NCI-H446 treated with DMSO at 0.1 percent for 48 hours (cell line): ENCODE data around the gene RCE1.

Experiments used
- DNase-seq: peaks from one replicate; lab custom pipeline; 2025; lab: John Stamatoyannopoulos, UW

The RCE1 gene

GRCh38 chr11:66857234-66857926 is 14.1 kb downstream of the RCE1 start:
- no peak for DNase-seq

DNA sequence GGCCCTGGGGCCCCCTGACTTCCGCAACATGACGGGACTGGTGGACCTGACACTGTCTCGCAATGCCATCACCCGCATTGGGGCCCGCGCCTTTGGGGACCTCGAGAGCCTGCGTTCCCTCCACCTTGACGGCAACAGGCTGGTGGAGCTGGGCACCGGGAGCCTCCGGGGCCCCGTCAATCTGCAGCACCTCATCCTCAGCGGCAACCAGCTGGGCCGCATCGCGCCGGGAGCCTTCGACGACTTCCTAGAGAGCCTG is 14.6 kb downstream of the RCE1 start:
- no peak for DNase-seq

- DNase-seq = no peak
These were observed 15.1 kb downstream of the RCE1 start for GRCh38 chr11:66858186-66858938.

GRCh38 chr11:66858939-66859685 is 15.9 kb downstream of the RCE1 start:
- no peak for DNase-seq

DNA sequence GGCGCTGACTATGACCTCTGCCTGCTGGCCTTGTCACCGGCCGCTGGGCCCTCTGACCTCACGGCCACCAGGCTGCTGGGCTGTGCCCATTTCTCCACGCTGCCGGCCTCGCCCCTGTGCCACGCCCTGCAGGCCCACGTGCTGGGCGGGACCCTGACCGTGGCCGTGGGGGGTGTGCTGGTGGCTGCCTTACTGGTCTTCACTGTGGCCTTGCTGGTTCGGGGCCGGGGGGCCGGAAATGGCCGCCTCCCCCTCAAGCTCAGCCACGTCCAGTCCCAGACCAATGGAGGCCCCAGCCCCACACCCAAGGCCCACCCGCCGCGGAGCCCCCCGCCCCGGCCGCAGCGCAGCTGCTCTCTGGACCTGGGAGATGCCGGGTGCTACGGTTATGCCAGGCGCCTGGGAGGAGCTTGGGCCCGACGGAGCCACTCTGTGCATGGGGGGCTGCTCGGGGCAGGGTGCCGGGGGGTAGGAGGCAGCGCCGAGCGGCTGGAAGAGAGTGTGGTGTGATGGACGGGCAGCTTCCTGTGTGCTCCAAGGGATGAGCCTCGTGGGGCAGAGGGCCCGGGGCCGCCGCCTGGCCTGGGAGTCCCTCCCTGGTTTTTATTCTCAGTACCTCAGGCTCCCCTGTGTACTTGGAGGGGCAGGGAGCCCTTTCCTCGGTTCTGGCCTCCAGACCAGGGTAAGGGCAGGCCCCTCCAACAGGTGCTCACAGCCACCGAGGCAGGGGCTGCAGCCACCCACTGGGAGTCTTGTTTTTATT is 16.6 kb downstream of the RCE1 start:
- no peak for DNase-seq

DNA sequence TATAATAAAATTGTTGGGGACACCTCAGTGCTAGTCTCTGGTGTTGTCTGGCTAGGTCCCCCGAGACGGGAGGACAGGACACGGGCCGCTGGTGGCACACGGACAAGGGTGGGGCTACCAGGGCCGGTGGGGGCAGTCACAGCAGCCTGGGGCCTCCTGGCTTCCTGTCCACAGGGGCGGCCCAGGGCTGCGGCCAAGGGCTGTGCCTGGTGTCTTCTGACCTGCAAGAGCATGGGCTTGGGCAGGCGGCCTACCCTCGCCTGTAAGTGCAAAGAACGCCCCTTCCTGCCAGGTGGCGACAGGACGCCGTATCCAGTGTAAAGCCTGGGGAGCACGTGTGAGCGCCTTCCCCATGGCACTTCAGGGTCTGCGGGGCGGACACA is 17.2 kb downstream of the RCE1 start:
- DNase-seq = no peak

- DNase-seq = no peak
These were observed 18.0 kb downstream of the RCE1 start for GRCh38 chr11:66861038-66861773.

DNA sequence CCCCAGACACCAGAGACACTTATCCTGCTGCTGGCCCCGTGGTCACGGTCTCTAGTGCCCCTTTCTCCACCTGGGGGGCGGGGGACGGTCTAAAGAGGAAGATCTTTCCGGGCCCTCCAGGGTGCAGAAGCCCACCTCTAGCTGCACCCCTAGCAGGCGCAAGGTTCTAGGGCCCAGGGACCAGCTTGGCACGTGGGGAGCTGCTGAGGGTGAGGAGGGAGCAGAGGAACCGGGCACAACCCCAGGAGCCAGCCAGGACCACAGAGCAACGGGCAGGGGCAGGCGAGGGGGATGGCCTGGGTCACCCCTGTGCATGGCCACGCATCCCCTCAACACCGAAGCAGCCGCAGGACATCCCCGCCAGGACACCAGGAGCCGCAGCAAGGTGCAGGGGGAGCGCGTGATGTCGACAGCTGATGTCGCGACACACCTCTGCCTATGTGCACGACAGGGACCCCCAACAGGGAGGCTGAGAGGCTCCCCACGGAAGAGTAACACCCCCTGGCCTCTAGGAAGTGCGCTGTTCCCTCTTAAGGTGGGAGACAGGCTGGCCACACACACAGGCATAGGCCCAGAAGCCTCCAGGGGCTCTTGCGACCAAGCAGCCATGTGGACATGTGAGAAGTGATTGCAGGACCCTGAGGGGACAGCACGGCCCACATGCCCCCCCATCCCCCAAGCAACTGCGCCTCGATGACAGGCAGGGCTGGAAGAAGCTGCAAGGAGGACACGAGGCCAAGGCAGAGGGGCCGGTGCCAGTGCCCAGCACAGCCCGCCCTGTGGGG is 18.7 kb downstream of the RCE1 start:
- DNase-seq = no peak

- no peak for DNase-seq
These were observed 19.4 kb downstream of the RCE1 start for GRCh38 chr11:66862559-66863037.

DNA sequence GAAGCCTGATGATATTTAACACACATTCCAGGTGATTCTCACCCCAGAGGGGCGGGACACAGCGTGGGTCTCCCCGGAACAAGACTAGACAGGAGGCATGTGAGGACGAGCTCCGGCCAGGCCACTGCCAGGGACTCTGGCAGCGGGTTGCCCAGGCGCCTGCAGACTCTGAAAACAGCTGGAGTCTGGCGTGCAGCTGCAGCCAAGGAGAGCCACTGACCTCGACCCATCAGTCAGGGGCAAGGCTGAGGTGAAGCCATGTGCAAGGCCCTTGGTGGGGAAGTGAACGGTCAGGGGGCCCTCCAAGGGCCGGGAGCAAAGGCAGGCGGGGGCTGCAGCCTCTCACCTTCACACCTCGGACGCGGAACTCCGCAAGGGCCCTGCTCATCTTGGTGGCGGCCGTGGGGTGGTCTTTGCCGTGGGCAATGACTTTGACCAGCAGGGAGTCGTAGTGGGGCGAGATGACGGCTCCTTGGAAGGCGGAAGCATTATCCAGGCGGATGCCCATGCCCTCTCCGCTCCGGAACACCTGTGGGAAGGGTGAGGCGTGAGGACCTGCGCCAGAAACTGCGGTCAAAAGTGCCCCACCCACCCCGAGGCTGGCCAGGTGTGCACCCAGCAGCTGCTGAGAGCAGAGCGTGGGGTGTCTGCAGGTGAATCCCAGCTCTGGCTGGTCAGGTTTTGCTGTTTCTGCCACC is 20.3 kb downstream of the RCE1 start:
- DNase-seq = no peak

GRCh38 chr11:66864172-66864901 is 21.1 kb downstream of the RCE1 start:
- DNase-seq = no peak

DNA sequence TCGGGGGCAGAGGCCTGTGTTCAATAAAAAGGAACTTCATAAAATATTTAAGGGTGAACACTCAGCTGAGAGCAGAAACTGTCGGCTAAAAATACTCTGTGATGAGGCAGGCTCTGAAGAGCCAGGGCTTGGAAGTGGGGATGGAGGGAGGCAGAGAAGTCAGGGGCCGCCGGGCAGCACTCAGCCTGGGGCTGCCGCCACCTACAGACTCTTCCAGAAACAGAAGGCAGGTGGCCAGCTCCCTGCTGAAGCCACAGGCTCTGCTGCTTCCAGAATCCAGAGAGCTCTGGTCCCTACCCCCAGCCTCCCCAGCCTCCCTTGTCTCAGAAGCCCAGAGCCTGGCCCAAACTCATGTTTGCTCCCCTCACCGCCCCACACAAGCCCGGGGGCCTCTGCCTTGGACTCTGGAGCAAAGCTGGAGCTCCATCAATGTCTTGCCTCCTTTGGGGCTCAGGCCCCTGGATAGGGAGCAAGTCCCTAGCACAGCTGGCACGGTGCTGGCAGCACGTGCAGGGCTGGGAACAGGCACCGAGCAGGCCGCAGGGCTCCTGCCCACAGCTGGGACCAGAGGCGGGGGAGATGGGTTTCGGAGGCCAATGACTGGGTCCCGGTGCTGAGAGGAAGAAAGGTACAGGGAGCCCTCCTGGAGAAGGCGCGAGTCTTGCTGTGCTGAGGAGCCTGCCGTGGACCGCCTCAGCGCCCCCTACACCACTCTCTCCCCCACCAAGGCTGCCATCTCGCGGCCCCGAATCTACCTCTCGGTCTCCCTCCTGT is 21.9 kb downstream of the RCE1 start:
- no peak for DNase-seq

DNA sequence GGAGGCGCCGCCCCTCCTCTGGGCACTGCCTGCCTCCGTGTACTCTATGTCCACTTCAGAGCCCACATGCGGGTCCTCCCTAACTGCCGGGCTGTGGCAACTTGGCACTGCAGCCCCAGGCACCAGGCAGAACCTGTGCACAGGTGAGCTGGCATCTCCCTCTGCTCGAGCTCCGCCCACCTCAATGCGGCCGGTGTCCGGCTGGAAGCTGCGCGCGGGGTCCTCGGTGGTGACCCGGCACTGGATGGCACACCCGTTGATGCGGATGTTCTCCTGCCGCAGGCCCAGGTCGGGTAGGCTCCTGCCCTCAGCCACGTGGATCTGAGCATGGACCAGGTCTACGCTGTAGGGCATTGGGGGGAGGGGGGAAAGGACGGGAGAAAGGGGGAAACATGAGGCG is 22.8 kb downstream of the RCE1 start:
- DNase-seq = no peak

DNA sequence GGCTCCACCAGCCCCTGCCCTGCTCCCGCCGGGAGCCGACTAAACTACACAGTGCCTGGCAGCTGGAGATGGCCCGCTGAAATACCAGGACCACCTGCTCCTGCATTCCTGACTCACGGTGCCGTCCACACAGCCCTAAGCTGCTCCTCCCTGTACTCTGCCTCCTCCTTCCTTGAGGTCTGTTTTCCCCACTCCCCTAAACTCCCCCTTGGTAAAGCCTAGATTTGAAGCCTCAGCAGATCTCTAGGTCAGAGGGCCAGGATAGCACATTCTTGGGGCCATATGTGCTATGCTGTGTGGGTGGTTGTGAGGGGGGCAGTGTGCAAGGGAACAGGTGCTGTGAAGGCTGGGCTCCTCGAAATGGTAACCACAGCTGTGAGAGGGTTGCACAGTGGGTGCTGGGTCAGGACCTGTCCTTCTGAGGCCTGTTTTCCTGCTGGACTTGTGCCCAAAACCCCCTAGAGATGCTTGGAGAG is 23.3 kb downstream of the RCE1 start:
- no peak for DNase-seq

DNA sequence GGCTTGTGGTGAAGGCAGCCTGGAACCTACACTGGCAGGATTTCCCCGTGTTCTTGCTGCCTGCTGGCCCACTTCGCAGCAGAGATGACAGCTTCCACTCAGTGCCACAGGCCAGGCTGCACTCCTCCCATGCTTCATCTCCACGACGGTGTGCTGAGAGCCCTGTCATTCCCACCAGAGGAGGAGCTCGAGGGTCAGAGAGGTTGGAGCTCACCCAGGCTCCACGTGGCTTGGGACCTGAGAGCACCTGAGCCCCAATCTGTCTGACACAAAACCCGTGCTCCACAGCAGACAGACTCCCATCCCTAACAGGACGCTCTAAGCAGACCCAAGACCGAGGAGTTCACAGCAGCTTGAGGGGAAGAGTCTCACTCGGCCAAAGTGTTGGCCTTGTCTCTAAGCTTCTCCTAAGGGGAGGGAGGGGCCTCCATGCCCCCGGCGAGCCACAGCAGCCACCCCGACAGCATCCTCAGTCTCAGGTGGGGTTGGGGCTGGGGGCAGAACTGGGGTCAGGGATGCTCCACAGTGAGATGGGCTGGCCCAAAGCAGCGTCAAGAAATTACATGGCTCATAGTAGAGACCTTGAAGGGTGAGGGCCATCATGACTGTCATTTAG is 24.3 kb downstream of the RCE1 start:
- DNase-seq = no peak

DNA sequence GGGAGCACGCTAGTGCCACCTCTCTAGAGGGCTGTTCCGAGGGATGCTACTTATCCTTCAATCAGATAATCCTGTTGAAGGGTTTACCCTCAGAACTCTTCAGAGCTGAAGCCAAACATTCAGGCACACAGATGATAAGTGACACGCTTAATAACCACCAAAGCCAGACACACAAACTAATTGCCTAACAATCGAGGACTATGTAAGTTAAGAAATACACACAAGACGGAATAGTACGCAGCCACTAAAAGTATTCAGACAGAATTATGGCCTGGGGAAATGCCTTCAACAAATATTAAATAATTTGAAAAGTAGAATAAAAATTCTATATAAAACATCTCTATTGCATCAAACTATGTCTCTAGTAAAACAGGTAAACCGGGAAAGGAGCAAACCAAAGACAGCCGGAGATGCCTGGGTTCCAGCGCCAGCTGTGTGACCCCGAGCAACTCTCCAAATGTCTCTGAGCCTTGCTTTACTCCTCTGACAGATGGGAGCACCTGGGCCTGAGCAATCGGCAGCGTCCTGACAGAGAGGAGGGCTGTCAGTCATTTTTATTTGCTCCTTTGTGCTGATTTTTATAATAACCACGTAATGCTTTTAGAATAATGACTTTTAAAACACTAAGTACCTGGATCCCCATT is 25.0 kb downstream of the RCE1 start:
- DNase-seq = no peak

- DNase-seq = no peak
These were observed 25.7 kb downstream of the RCE1 start for GRCh38 chr11:66868726-66869566.
